ENCODE measurements around the gene ABR.
"Not testable (repeated sequence)": the region's sequence is repeated elsewhere in the genome, so short reads cannot be mapped to it uniquely, and the experiment has no call there.

Gene ABR

GRCh38 chr17:1120596-1121441 is 59.0 kb downstream of the ABR start:
- no peak for DNase-seq

- no peak for DNase-seq
These were observed 59.9 kb downstream of the ABR start for GRCh38 chr17:1119924-1120323.

- DNase-seq = no peak
These were observed 63.2 kb downstream of the ABR start for GRCh38 chr17:1116602-1117001.

- DNase-seq = no peak
These were observed 66.9 kb downstream of the ABR start for GRCh38 chr17:1112875-1113274.

GRCh38 chr17:1111599-1112443 is 68.0 kb downstream of the ABR start:
- DNase-seq = no peak

- DNase-seq = no peak
These were observed 68.8 kb downstream of the ABR start for GRCh38 chr17:1110862-1111598.

- DNase-seq = no peak
These were observed 69.3 kb downstream of the ABR start for GRCh38 chr17:1110541-1110861.

GRCh38 chr17:1109606-1110540 is 69.9 kb downstream of the ABR start:
- DNase-seq = no peak

- DNase-seq = peak; percentile 79
These were observed 70.8 kb downstream of the ABR start for GRCh38 chr17:1108765-1109605.

- DNase-seq = no peak
These were observed 71.4 kb downstream of the ABR start for GRCh38 chr17:1108478-1108764.

- DNase-seq = peak; percentile 34
These were observed 71.9 kb downstream of the ABR start for GRCh38 chr17:1107777-1108477.

GRCh38 chr17:1107083-1107776 is 72.6 kb downstream of the ABR start:
- DNase-seq = no peak

GRCh38 chr17:1104222-1104621 is 75.6 kb downstream of the ABR start:
- no peak for DNase-seq

- DNase-seq = no peak
These were observed 79.4 kb downstream of the ABR start for GRCh38 chr17:1100382-1100781.

- DNase-seq = no peak
These were observed 80.5 kb downstream of the ABR start for GRCh38 chr17:1099242-1099641.

GRCh38 chr17:1097972-1098744 is 81.6 kb downstream of the ABR start:
- not testable (repeated sequence) for DNase-seq

- DNase-seq = no peak
These were observed 83.6 kb downstream of the ABR start for GRCh38 chr17:1096215-1096614.

GRCh38 chr17:1095853-1096173 is 84.0 kb downstream of the ABR start:
- no peak for DNase-seq

GRCh38 chr17:1095090-1095852 is 84.5 kb downstream of the ABR start:
- no peak for DNase-seq

Data from activated T-cell treated with anti-CD3 and anti-CD28 coated beads, Interleukin-2, amount 50 U/mL, for 1 hour (primary cell).